ENCODE results near the gene C4orf50.
"Not testable (repeated sequence)": the region's sequence is repeated elsewhere in the genome, so short reads cannot be mapped to it uniquely, and the experiment has no call there.

The C4orf50 gene

DNA sequence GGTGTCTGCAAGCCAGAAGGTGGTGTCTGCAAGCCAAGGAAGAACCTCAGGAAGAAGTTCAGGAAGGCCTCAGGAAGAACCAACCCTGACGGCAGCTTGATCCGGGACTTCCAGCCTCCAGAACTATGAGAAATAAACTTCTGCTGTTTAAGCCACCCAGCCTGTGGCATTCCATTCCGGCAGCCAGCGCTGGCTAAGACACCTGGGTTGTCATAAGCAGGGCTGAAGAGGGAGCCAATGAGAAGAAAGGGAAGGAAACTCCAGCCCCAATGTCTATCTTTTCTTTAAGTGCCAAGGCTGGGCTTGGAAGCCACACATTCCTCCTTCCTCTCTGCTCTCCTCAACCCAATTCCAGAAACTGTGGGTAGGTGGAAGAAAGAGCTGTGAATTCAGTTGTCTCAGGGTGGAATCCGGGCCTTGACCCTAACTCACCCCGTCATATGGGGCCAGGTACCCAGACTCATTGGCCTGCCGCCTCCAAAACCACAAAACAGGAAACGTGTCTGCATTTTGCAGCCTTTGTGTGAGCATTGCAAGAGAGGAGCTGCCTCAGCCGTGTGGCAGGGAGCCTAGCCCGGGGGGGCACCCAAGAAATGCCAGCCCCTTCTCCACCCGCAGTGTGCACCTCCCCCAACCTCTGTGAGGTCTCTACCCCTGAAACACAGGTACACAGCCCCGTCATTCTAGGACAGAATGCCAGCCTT, 152.2 kb downstream of the C4orf50 start:
- Mint-ChIP-seq H3K4me3 (no peak overlapping the region), H3K4me1 (peaks cover 3% of the 10 kb centered on the region), H3K36me3 (no peaks in the 10 kb centered on the region), H3K9me3 (peaks cover 2% of the 10 kb centered on the region), H3K27ac (no peak overlapping the region), H3K27me3 (peaks cover 9% of the 10 kb centered on the region)
- DNase-seq (ENCODE audit: low spot score in 2 of 2), result no peak
- ATAC-seq (ENCODE audit: low read depth), result no peak

DNA sequence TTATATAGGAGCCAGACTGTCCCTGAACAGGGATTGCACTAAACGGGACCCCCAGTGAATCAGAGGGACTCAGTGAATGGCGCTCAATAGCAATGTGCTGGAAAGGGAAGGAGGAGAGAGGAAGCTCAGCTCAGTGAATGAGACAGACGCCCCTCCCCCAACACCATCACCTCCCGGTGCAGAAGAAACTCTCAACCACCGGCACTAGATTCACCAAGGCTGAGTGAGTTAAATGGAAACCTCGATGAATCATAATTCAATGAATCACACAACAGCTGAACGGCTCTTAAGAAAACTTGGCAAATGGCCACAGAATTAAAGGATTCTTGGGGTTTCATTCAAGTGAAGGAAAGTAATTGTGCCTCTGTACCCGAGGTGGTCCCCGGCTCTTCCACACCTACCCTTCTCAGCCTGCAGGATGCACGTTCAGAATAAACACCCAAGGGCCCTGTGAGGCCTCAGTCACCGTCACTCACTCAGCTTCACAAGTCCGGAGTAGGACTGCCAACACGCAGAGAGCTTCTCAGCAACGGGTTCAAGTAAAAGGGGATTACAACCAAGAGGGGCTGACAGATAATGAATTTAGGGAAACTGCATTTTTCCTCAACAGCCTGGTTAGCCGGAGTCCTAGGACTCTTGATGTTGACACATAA, 154.6 kb downstream of the C4orf50 start:
- no peak for ATAC-seq (ENCODE audit: low read depth)
- Mint-ChIP-seq H3K4me1 (no peaks in the 10 kb centered on the region), H3K4me3 (no peak overlapping the region), H3K27me3 (peaks cover 4% of the 10 kb centered on the region), H3K36me3 (no peaks in the 10 kb centered on the region), H3K9me3 (no peaks in the 10 kb centered on the region), H3K27ac (no peak overlapping the region)
- no peak for DNase-seq (ENCODE audit: low spot score in 2 of 2)

DNA sequence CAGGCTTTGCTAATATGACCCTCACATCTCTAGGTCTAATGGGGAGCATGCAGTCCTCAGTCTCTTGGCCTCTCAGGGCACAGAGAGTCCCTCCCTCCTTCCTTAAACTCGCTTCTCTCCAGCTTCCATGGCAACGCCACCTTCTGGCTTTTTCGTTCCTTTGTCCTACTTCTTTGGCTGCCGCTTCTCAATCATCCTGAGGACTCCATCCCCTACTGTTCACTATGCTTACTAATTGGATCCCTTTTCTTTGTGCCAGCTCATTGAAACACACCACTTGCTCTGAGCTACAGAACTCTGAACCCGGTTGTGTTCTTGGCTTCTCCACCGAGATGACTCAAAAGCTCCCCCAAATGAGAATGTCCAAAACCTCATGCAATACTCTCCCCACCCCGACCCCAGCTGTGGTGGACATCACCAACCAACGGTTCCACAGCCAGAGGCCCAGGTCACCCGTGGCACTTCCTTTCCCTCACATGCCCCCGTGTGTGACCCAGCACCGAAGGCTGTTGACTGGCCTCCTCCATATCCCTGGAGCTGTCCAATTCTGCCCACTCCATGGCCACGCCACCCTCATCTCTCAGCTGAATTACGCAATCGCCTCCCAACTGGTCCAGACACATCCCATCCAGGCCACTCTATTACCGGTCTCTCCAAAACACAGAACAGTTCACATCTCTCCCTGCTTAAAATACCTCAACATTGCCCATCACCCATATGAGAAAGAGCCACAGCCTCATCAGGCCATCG, 160.0 kb downstream of the C4orf50 start:
- Mint-ChIP-seq H3K27me3 (peaks cover 4% of the 10 kb centered on the region), H3K9me3 (no peaks in the 10 kb centered on the region), H3K36me3 (no peaks in the 10 kb centered on the region), H3K4me3 (no peak overlapping the region), H3K27ac (no peak overlapping the region), H3K4me1 (no peaks in the 10 kb centered on the region)
- ATAC-seq (ENCODE audit: low read depth) (no peak), DNase-seq (ENCODE audit: low spot score in 2 of 2) (no peak)

DNA sequence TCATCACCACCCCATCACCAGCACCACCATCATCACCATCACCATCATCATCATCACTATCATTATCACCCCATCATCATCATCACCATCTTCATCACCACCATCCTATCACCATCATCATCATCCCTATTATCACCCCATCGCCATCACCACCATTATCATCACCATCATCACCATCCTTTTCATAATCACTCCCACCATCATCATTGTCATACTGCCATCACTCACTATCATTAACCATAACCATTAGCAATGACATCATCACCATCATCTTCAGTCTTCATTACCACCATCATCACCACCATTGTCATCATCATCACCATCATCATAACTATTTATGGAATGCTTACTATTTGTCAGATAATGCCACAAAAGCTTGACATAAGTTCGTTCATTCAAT, 161.0 kb downstream of the C4orf50 start:
- DNase-seq (ENCODE audit: low spot score in 2 of 2) (no peak), ATAC-seq (ENCODE audit: low read depth) (no peak)
- Mint-ChIP-seq H3K27ac (no peak overlapping the region), H3K27me3 (peaks cover 2% of the 10 kb centered on the region), H3K36me3 (no peaks in the 10 kb centered on the region), H3K9me3 (no peaks in the 10 kb centered on the region), H3K4me3 (no peak overlapping the region), H3K4me1 (no peaks in the 10 kb centered on the region)

DNA sequence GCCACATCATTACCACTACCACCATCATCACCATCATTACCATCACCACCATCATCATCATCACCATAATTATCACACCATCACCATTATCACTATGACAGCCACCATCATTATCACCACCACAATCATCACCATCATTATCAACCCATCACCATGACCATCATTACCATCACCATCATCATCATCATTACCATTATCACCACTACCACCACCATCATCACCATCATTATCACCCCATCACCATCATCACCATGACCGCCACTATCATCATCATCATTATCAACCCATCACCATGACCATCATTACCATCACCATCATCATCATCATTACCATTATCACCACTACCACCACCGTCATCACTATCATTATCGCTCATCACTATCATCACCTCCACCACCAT, 161.9 kb downstream of the C4orf50 start:
- H3K36me3 Mint-ChIP-seq; H3K27ac Mint-ChIP-seq; H3K27me3 Mint-ChIP-seq; ATAC-seq (ENCODE audit: low read depth); H3K4me1 Mint-ChIP-seq; H3K9me3 Mint-ChIP-seq; DNase-seq (ENCODE audit: low spot score in 2 of 2); H3K4me3 Mint-ChIP-seq: not testable (repeated sequence)

DNA sequence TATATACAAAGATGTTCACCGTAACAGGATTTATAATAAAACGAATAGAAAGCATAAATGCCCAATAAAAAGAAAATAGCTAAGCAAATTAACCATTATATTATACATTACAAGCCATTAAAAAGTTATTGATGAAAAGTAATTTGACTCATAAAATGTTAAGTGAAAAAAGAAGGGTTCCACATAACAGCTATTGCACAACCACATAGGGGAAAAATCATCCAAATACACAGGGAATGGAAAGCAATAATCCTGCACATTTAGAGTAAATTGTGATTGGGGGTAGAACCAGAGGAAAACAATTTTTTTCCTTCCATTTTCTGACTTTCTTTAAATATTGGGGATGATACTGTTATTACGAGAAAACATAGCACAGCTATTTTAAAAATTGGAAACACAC, 163.3 kb downstream of the C4orf50 start:
- Mint-ChIP-seq H3K27me3 (peaks cover 5% of the 10 kb centered on the region), H3K9me3 (no peaks in the 10 kb centered on the region), H3K4me3 (no peak overlapping the region), H3K36me3 (no peaks in the 10 kb centered on the region), H3K4me1 (no peaks in the 10 kb centered on the region), H3K27ac (no peak overlapping the region)
- DNase-seq (ENCODE audit: low spot score in 2 of 2) (no peak), ATAC-seq (ENCODE audit: low read depth) (no peak)

DNA sequence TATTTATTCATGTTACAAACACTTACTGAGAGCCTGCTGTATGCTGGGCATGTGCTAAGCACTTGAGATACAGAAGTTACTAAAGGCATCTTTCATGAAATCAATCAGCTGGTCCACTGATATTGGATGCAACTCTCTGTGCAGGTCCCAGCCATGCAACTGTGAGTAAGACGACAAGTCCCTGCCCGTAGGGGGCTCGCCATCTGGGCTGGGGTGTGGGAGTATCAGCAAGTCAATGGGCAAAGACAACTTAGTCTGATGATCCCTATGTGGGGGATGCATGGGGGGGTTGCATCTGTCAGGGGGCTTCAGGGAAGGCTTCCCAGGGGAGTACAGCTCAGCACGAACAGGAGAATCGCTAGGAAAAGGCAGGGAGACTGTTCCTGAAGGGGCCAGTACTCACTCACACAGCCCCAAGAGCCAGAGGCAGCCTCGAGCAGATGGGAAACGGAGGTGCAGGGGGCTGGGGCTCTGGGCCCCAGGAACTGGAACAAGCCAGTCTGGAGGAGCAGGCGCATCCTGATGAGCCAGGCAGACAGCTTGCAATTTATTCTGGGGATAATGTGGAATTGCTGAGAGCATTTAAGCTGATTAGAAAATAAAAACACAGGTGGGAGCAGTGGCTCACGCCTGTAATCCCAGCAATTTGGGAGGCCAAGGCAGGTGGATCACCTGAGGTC, 165.6 kb downstream of the C4orf50 start:
- no peak overlapping the region for H3K4me3 Mint-ChIP-seq
- peaks cover 7% of the 10 kb centered on the region for H3K27me3 Mint-ChIP-seq
- no peaks in the 10 kb centered on the region for H3K4me1 Mint-ChIP-seq
- H3K27ac Mint-ChIP-seq, result no peak overlapping the region
- ATAC-seq (ENCODE audit: low read depth) (no peak), DNase-seq (ENCODE audit: low spot score in 2 of 2) (no peak)
- no peaks in the 10 kb centered on the region for H3K9me3 Mint-ChIP-seq
- no peaks in the 10 kb centered on the region for H3K36me3 Mint-ChIP-seq

DNA sequence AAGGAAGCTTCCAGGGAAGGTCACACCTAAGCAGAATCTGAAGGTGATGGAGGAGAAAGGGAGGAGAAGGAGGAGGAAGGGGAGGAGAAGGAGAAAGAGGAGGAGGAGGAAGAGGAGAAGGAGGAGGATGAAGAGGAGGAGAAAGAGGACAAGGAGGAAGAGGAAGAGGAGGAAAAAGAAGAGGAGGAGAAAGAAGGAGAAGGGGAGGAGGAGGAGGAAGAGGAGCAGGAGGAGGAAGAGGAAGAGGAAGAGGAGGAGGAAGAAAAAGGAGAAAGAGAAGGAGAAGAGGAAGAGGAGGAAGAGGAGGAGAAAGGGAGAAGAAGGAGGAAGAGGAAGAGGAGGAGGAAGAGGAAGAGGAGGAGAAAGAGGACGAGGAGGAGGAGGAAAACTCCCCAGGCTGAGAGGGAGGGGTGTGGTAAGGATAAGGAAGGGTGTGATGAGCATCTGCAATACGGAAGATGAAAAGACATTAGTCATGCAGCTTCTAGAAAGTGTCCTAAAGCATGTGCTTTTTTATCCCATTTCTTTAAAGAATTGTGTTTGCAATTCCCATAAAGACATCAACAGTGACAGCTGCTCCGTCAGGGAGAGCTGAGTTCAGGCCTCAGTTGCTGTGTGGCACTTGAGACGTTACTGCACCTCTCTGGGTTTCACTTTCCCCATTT, 166.5 kb downstream of the C4orf50 start:
- Mint-ChIP-seq H3K4me3 (no peak overlapping the region), H3K9me3 (no peaks in the 10 kb centered on the region), H3K27ac (no peak overlapping the region), H3K27me3 (peaks cover 7% of the 10 kb centered on the region), H3K4me1 (no peaks in the 10 kb centered on the region), H3K36me3 (no peaks in the 10 kb centered on the region)
- DNase-seq (ENCODE audit: low spot score in 2 of 2) (no peak), ATAC-seq (ENCODE audit: low read depth) (no peak)

All from memory B cell (primary cell).